Measurements from ENCODE around the gene SKAP2. TPM values are rescaled to one million over a fixed set of nuclear protein-coding genes. Genes with fewer than 3 reads are reported as not detected.
A peak's percentile ranks its signal among the peaks of the same experiment; 100 is the strongest.
"Not testable (repeated sequence)": the region's sequence is repeated elsewhere in the genome, so short reads cannot be mapped to it uniquely, and the experiment has no call there.

SKAP2 gene
- total RNA-seq, 1 donor from 2014 or later: 2.2 TPM

- no peak for DNase-seq
These were observed 7.3 kb downstream of the SKAP2 start for GRCh38 chr7:26857170-26857505.

- DNase-seq: peak; percentile 24
These were observed 8.0 kb downstream of the SKAP2 start for GRCh38 chr7:26856176-26856985.

- DNase-seq: peak; percentile 43
These were observed 9.2 kb downstream of the SKAP2 start for GRCh38 chr7:26854876-26855855.

GRCh38 chr7:26853788-26854393 lies 10.5 kb downstream of the SKAP2 start:
- peak; percentile 87 for DNase-seq

- DNase-seq: no peak
These were observed 14.2 kb downstream of the SKAP2 start for GRCh38 chr7:26850193-26850651.

- no peak for DNase-seq
These were observed 20.7 kb downstream of the SKAP2 start for GRCh38 chr7:26843705-26844104.

GRCh38 chr7:26842897-26843296 lies 21.5 kb downstream of the SKAP2 start:
- DNase-seq: no peak

- no peak for DNase-seq
These were observed 23.2 kb downstream of the SKAP2 start for GRCh38 chr7:26841003-26841739.

GRCh38 chr7:26836793-26837192 lies 27.6 kb downstream of the SKAP2 start:
- not testable (repeated sequence) for DNase-seq

GRCh38 chr7:26815426-26815825 lies 49.0 kb downstream of the SKAP2 start:
- DNase-seq: no peak

GRCh38 chr7:26813432-26813831 lies 51.0 kb downstream of the SKAP2 start:
- no peak for DNase-seq

GRCh38 chr7:26794541-26794940 lies 69.8 kb downstream of the SKAP2 start:
- DNase-seq: no peak

GRCh38 chr7:26792576-26792975 lies 71.8 kb downstream of the SKAP2 start:
- DNase-seq: no peak

- DNase-seq: no peak
These were observed 72.4 kb downstream of the SKAP2 start for GRCh38 chr7:26792006-26792405.

- no peak for DNase-seq
These were observed 74.8 kb downstream of the SKAP2 start for GRCh38 chr7:26789481-26790184.

GRCh38 chr7:26787701-26788100 lies 76.7 kb downstream of the SKAP2 start:
- no peak for DNase-seq

- no peak for DNase-seq
These were observed 80.3 kb downstream of the SKAP2 start for GRCh38 chr7:26784118-26784517.

GRCh38 chr7:26782501-26782900 lies 81.9 kb downstream of the SKAP2 start:
- no peak for DNase-seq

- DNase-seq: no peak
These were observed 84.3 kb downstream of the SKAP2 start for GRCh38 chr7:26779978-26780595.

- DNase-seq: no peak
These were observed 87.0 kb downstream of the SKAP2 start for GRCh38 chr7:26777385-26777784.

GRCh38 chr7:26760501-26760900 lies 103.9 kb downstream of the SKAP2 start:
- DNase-seq: no peak
